GM23338 (cell line): Measurements from ENCODE around the gene FARP1. TPM values are rescaled to one million over a fixed set of nuclear protein-coding genes. Genes with fewer than 3 reads are reported as not detected.
A peak's percentile ranks its signal among the peaks of the same experiment; 100 is the strongest.

Experiments used
- ATAC-seq: fragments of 200-7000 bp; cut with Tn5 transposase; 3 replicates; pipeline ENCODE4 v1.9.1; 2020
- DNase-seq: peaks from one replicate; pipeline ENCODE4 v3.0.0-alpha.2; 2015; ENCODE audit warnings: low spot score
- H2AFZ ChIP-seq: fragments of 200-600 bp; sonication (generic); 2 replicates; pipeline ENCODE4 v1.8.0; 2016; ENCODE audit warnings: antibody characterized with exemption, mild to moderate bottlenecking, moderate library complexity
- H3F3A ChIP-seq: fragments of 200-600 bp; sonication (generic); replicated peaks from 2 replicates; pipeline ENCODE4 v1.8.0; 2017; ENCODE audit warnings: antibody characterized with exemption, mixed run types, low read depth
- H3K27ac ChIP-seq: fragments of 200-600 bp; sonication (generic); 2 replicates; pipeline ENCODE4 v1.6.1; 2016; ENCODE audit warnings: low read depth
- H3K27me3 ChIP-seq: fragments of 200-600 bp; sonication (generic); 2 replicates; pipeline ENCODE4 v1.8.0; 2016; ENCODE audit warnings: mild to moderate bottlenecking, mixed run types, moderate library complexity; ENCODE audit not compliant: insufficient read depth
- H3K36me3 ChIP-seq: fragments of 200-600 bp; sonication (generic); 2 replicates; pipeline ENCODE4 v1.8.0; 2016; ENCODE audit warnings: mild to moderate bottlenecking; ENCODE audit not compliant: insufficient read depth
- H3K4me1 ChIP-seq: fragments of 200-600 bp; sonication (generic); 2 replicates; pipeline ENCODE4 v1.8.0; 2016; ENCODE audit warnings: mild to moderate bottlenecking, moderate library complexity; ENCODE audit not compliant: insufficient read depth
- H3K4me2 ChIP-seq: fragments of 200-600 bp; sonication (generic); 2 replicates; pipeline ENCODE4 v1.7.1; 2017; ENCODE audit warnings: mixed run types
- H3K4me3 ChIP-seq: fragments of 200-600 bp; sonication (generic); 2 replicates; pipeline ENCODE4 v1.6.1; 2016; ENCODE audit warnings: mixed run types
- H3K79me2 ChIP-seq: fragments of 200-600 bp; sonication (generic); replicated peaks from 2 replicates; pipeline ENCODE4 v1.8.0; 2017; ENCODE audit warnings: mild to moderate bottlenecking; ENCODE audit not compliant: insufficient read depth
- H3K9me2 ChIP-seq: fragments of 200-600 bp; sonication (generic); 2 replicates; pipeline ENCODE4 v1.8.0; 2017; ENCODE audit not compliant: insufficient read depth
- H4K20me1 ChIP-seq: fragments of 200-600 bp; sonication (generic); replicated peaks from 2 replicates; pipeline ENCODE4 v1.8.0; 2017; ENCODE audit warnings: mild to moderate bottlenecking; ENCODE audit not compliant: insufficient read depth
- H3K27ac Mint-ChIP-seq: 2 replicates; pipeline ENCODE4 v1.8.0; 2020; ENCODE audit warnings: inconsistent platforms, mild to moderate bottlenecking, moderate library complexity, mixed read lengths
- H3K27me3 Mint-ChIP-seq: 3 replicates; pipeline ENCODE4 v1.8.0; 2022; ENCODE audit warnings: low read depth, mild to moderate bottlenecking, moderate library complexity, mixed read lengths, inconsistent platforms; ENCODE audit not compliant: insufficient read depth, poor library complexity
- H3K36me3 Mint-ChIP-seq: 3 replicates; pipeline ENCODE4 v1.8.0; 2021; ENCODE audit warnings: low read depth, mild to moderate bottlenecking, inconsistent platforms, moderate library complexity, mixed read lengths
- H3K4me1 Mint-ChIP-seq: 3 replicates; pipeline ENCODE4 v1.8.0; 2020; ENCODE audit warnings: mild to moderate bottlenecking, inconsistent platforms, mixed read lengths
- H3K4me3 Mint-ChIP-seq: 3 replicates; pipeline ENCODE4 v1.8.0; 2021; ENCODE audit warnings: moderate library complexity, mild to moderate bottlenecking, inconsistent platforms, mixed read lengths
- H3K9me3 Mint-ChIP-seq: 3 replicates; pipeline ENCODE4 v1.8.0; 2020; ENCODE audit warnings: moderate library complexity, mild to moderate bottlenecking, inconsistent platforms, mixed read lengths
- CREB1 ChIP-seq: fragments of 250-450 bp; sonication (Bioruptor Pico); IDR thresholded peaks from 2 replicates; pipeline ENCODE4 v1.5.0; 2020; ENCODE audit warnings: low read depth, mild to moderate bottlenecking, moderate library complexity
- EZH2 ChIP-seq: fragments of 200-600 bp; sonication (generic); IDR thresholded peaks from one replicate; pipeline ENCODE4 v1.8.0; 2017; ENCODE audit warnings: antibody characterized with exemption, mild to moderate bottlenecking, low read depth; ENCODE audit not compliant: unreplicated experiment
- EZH2phosphoT487 ChIP-seq: fragments of 200-600 bp; sonication (generic); IDR thresholded peaks from one replicate; pipeline ENCODE4 v1.8.1; 2018; ENCODE audit warnings: antibody characterized with exemption; ENCODE audit not compliant: unreplicated experiment
- JUNB ChIP-seq: IDR thresholded peaks from one replicate; pipeline ENCODE4 v1.6.1; 2016; ENCODE audit warnings: antibody characterized with exemption; ENCODE audit not compliant: unreplicated experiment
- NANOG ChIP-seq: IDR thresholded peaks from 2 replicates; pipeline ENCODE4 v1.6.1; 2016; ENCODE audit warnings: antibody characterized with exemption, borderline replicate concordance
- POLR2AphosphoS5 ChIP-seq: IDR thresholded peaks from 2 replicates; pipeline ENCODE4 v1.6.1; 2016; ENCODE audit warnings: antibody characterized with exemption, low read depth
- STAT1 ChIP-seq: IDR thresholded peaks from one replicate; pipeline ENCODE4 v1.6.1; 2016; ENCODE audit warnings: antibody characterized with exemption; ENCODE audit not compliant: unreplicated experiment
- ZNF114 ChIP-seq: fragments of 250-450 bp; sonication (Bioruptor Pico); IDR thresholded peaks from 2 replicates; pipeline ENCODE4 v1.5.0; 2020; ENCODE audit warnings: mild to moderate bottlenecking, moderate library complexity
- ZNF331 ChIP-seq: fragments of 250-450 bp; sonication (Bioruptor Pico); IDR thresholded peaks from 2 replicates; pipeline ENCODE4 v1.5.0; 2020; ENCODE audit warnings: low read depth, mild to moderate bottlenecking, moderate library complexity
- polyA plus RNA-seq: library from polyadenylated mRNA; unstranded; fragments of >200 nt; fragmentation: Nextera tagmentation; extraction: Ambion mirVana; gene quantifications from 2 replicates; pipeline ENCODE4 v1.2.1, GENCODE V29; 2016
- total RNA-seq: library from RNA; depleted of rRNA; stranded (reverse); fragments of >200 nt; shearing (Covaris generic); gene quantifications from 2 replicates; pipeline ENCODE4 v1.2.3, GENCODE V29; 2014
- TF ChIP-seq, protein P1 (sequence below), 2 experiments: fragments of 200-600 bp in 1 of 2; sonication (generic) in 1 of 2; conservative IDR thresholded peaks; 2 replicates each; pipeline versions ENCODE4 v1.5.1 to v1.6.1; 2016 to 2017; ENCODE audit warnings: antibody characterized with exemption in 2 of 2, low read depth in 2 of 2, mild to moderate bottlenecking in 2 of 2, moderate library complexity in 1 of 2
- TF ChIP-seq, protein P2 (sequence below): IDR thresholded peaks from 2 replicates; pipeline ENCODE4 v1.6.1; 2016; ENCODE audit warnings: antibody characterized with exemption
- TF ChIP-seq, protein P3 (sequence below): IDR thresholded peaks from one replicate; pipeline ENCODE4 v1.6.1; 2018; ENCODE audit warnings: antibody characterized with exemption; ENCODE audit not compliant: unreplicated experiment
- TF ChIP-seq, protein P4 (sequence below): fragments of 250-450 bp; sonication (Bioruptor Pico); IDR thresholded peaks from 2 replicates; pipeline ENCODE4 v1.5.0; 2020; ENCODE audit warnings: mild to moderate bottlenecking, moderate library complexity

The FARP1 gene
- total and polyA plus RNA-seq, 2 experiments from 2014 or later = 53.6 to 82.5 TPM

DNA sequence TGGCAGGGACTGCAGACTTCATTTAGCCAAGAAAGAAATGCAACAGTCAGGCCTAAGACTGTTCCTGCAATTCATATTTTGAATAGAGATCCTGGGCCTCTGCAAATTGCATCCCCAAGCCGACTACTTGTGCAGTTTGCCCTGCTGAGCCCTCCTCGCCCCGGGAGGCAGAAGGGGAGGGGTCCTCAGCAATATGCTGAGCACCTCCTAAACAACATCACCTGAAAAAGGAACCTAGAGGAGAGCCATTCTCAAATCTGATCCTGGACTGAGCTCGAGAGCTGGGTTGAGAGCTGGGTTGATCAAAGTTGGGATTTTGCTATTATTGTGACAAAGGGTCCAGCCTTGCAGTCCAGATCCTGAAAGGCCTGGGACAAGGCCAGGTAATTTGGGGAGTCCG lies 304.2 kb downstream of the FARP1 start:
- H3K27me3 Mint-ChIP-seq = peaks cover 40% of the 10 kb centered on the region
- peaks cover 7% of the 10 kb centered on the region; the same call in 1 of the 2 replicates for H3K79me2 ChIP-seq
- no peak overlapping the region for H3K27ac ChIP-seq
- H3K4me3 ChIP-seq = no peak overlapping the region
- ATAC-seq (no peak), DNase-seq (no peak)
- peaks cover 10% of the 10 kb centered on the region; the same call in 1 of the 2 replicates for H3K36me3 ChIP-seq
- H2AFZ ChIP-seq = no peak overlapping the region
- peak overlapping the region; percentile 67 for H3K27ac Mint-ChIP-seq
- H4K20me1 ChIP-seq = no peaks in the 10 kb centered on the region; the same call in 1 of the 2 replicates
- H3K9me2 ChIP-seq = no peaks in the 10 kb centered on the region
- H3K4me3 Mint-ChIP-seq = no peak overlapping the region
- H3K4me1 Mint-ChIP-seq = peaks cover 43% of the 10 kb centered on the region
- TF ChIP-seq JUNB (no peak), STAT1 (no peak), ZNF114 (CRISPR knock-in tag) (no peak), NANOG (no peak), POLR2AphosphoS5 (no peak; the same call in 1 of the 2 replicates), CREB1 (CRISPR knock-in tag) (no peak), EZH2 (no peak), EZH2phosphoT487 (no peak), ZNF331 (CRISPR knock-in tag) (no peak)
- TF ChIP-seq, protein P1, sequence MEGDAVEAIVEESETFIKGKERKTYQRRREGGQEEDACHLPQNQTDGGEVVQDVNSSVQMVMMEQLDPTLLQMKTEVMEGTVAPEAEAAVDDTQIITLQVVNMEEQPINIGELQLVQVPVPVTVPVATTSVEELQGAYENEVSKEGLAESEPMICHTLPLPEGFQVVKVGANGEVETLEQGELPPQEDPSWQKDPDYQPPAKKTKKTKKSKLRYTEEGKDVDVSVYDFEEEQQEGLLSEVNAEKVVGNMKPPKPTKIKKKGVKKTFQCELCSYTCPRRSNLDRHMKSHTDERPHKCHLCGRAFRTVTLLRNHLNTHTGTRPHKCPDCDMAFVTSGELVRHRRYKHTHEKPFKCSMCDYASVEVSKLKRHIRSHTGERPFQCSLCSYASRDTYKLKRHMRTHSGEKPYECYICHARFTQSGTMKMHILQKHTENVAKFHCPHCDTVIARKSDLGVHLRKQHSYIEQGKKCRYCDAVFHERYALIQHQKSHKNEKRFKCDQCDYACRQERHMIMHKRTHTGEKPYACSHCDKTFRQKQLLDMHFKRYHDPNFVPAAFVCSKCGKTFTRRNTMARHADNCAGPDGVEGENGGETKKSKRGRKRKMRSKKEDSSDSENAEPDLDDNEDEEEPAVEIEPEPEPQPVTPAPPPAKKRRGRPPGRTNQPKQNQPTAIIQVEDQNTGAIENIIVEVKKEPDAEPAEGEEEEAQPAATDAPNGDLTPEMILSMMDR (conservative IDR thresholded peaks at IDR 0.05; ENCODE audit: low read depth in 2 of 2) = no peak
- TF ChIP-seq, protein P2, sequence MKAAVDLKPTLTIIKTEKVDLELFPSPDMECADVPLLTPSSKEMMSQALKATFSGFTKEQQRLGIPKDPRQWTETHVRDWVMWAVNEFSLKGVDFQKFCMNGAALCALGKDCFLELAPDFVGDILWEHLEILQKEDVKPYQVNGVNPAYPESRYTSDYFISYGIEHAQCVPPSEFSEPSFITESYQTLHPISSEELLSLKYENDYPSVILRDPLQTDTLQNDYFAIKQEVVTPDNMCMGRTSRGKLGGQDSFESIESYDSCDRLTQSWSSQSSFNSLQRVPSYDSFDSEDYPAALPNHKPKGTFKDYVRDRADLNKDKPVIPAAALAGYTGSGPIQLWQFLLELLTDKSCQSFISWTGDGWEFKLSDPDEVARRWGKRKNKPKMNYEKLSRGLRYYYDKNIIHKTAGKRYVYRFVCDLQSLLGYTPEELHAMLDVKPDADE = no peak
- TF ChIP-seq, protein P3, sequence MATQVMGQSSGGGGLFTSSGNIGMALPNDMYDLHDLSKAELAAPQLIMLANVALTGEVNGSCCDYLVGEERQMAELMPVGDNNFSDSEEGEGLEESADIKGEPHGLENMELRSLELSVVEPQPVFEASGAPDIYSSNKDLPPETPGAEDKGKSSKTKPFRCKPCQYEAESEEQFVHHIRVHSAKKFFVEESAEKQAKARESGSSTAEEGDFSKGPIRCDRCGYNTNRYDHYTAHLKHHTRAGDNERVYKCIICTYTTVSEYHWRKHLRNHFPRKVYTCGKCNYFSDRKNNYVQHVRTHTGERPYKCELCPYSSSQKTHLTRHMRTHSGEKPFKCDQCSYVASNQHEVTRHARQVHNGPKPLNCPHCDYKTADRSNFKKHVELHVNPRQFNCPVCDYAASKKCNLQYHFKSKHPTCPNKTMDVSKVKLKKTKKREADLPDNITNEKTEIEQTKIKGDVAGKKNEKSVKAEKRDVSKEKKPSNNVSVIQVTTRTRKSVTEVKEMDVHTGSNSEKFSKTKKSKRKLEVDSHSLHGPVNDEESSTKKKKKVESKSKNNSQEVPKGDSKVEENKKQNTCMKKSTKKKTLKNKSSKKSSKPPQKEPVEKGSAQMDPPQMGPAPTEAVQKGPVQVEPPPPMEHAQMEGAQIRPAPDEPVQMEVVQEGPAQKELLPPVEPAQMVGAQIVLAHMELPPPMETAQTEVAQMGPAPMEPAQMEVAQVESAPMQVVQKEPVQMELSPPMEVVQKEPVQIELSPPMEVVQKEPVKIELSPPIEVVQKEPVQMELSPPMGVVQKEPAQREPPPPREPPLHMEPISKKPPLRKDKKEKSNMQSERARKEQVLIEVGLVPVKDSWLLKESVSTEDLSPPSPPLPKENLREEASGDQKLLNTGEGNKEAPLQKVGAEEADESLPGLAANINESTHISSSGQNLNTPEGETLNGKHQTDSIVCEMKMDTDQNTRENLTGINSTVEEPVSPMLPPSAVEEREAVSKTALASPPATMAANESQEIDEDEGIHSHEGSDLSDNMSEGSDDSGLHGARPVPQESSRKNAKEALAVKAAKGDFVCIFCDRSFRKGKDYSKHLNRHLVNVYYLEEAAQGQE = no peak
- TF ChIP-seq, protein P4, sequence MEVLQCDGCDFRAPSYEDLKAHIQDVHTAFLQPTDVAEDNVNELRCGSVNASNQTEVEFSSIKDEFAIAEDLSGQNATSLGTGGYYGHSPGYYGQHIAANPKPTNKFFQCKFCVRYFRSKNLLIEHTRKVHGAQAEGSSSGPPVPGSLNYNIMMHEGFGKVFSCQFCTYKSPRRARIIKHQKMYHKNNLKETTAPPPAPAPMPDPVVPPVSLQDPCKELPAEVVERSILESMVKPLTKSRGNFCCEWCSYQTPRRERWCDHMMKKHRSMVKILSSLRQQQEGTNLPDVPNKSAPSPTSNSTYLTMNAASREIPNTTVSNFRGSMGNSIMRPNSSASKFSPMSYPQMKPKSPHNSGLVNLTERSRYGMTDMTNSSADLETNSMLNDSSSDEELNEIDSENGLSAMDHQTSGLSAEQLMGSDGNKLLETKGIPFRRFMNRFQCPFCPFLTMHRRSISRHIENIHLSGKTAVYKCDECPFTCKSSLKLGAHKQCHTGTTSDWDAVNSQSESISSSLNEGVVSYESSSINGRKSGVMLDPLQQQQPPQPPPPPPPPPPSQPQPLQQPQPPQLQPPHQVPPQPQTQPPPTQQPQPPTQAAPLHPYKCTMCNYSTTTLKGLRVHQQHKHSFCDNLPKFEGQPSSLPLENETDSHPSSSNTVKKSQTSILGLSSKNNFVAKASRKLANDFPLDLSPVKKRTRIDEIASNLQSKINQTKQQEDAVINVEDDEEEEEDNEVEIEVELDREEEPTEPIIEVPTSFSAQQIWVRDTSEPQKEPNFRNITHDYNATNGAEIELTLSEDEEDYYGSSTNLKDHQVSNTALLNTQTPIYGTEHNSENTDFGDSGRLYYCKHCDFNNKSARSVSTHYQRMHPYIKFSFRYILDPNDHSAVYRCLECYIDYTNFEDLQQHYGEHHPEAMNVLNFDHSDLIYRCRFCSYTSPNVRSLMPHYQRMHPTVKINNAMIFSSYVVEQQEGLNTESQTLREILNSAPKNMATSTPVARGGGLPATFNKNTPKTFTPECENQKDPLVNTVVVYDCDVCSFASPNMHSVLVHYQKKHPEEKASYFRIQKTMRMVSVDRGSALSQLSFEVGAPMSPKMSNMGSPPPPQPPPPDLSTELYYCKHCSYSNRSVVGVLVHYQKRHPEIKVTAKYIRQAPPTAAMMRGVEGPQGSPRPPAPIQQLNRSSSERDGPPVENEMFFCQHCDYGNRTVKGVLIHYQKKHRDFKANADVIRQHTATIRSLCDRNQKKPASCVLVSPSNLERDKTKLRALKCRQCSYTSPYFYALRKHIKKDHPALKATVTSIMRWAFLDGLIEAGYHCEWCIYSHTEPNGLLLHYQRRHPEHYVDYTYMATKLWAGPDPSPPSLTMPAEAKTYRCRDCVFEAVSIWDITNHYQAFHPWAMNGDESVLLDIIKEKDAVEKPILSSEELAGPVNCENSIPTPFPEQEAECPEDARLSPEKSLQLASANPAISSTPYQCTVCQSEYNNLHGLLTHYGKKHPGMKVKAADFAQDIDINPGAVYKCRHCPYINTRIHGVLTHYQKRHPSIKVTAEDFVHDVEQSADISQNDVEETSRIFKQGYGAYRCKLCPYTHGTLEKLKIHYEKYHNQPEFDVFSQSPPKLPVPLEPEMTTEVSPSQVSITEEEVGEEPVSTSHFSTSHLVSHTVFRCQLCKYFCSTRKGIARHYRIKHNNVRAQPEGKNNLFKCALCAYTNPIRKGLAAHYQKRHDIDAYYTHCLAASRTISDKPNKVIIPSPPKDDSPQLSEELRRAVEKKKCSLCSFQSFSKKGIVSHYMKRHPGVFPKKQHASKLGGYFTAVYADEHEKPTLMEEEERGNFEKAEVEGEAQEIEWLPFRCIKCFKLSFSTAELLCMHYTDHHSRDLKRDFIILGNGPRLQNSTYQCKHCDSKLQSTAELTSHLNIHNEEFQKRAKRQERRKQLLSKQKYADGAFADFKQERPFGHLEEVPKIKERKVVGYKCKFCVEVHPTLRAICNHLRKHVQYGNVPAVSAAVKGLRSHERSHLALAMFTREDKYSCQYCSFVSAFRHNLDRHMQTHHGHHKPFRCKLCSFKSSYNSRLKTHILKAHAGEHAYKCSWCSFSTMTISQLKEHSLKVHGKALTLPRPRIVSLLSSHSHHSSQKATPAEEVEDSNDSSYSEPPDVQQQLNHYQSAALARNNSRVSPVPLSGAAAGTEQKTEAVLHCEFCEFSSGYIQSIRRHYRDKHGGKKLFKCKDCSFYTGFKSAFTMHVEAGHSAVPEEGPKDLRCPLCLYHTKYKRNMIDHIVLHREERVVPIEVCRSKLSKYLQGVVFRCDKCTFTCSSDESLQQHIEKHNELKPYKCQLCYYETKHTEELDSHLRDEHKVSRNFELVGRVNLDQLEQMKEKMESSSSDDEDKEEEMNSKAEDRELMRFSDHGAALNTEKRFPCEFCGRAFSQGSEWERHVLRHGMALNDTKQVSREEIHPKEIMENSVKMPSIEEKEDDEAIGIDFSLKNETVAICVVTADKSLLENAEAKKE (CRISPR knock-in tag) = no peak
- H3K4me2 ChIP-seq = no peak overlapping the region
- peaks cover 7% of the 10 kb centered on the region; the same call in 1 of the 2 replicates for H3F3A ChIP-seq
- peaks cover 41% of the 10 kb centered on the region for H3K36me3 Mint-ChIP-seq
- H3K27me3 ChIP-seq = no peaks in the 10 kb centered on the region
- H3K4me1 ChIP-seq = peaks cover 30% of the 10 kb centered on the region
- H3K9me3 Mint-ChIP-seq = no peaks in the 10 kb centered on the region; the same call in 2 of the 3 replicates
